Measurements from ENCODE around the gene ADPRH.

GRCh38 chr3:119592861-119593260 lies 13.6 kb downstream of the ADPRH start:
- no peak for TF ChIP-seq GATA2 (IDR thresholded peaks at IDR 0.05; ENCODE audit: low read depth, low read length)
- TF ChIP-seq GATA3 (IDR thresholded peaks at IDR 0.05; ENCODE audit: low read depth, low read length), result no peak

Measured in SH-SY5Y (cell line).